HG02884 (cell line): ENCODE measurements around the gene PDGFRB.

Experiments used
- ATAC-seq: cut with Tn5 transposase; IDR thresholded peaks from one replicate; pipeline ENCODE4 v1.9.1; 2021; ENCODE audit warnings: mild to moderate bottlenecking, moderate library complexity; ENCODE audit not compliant: unreplicated experiment

PDGFRB gene

DNA sequence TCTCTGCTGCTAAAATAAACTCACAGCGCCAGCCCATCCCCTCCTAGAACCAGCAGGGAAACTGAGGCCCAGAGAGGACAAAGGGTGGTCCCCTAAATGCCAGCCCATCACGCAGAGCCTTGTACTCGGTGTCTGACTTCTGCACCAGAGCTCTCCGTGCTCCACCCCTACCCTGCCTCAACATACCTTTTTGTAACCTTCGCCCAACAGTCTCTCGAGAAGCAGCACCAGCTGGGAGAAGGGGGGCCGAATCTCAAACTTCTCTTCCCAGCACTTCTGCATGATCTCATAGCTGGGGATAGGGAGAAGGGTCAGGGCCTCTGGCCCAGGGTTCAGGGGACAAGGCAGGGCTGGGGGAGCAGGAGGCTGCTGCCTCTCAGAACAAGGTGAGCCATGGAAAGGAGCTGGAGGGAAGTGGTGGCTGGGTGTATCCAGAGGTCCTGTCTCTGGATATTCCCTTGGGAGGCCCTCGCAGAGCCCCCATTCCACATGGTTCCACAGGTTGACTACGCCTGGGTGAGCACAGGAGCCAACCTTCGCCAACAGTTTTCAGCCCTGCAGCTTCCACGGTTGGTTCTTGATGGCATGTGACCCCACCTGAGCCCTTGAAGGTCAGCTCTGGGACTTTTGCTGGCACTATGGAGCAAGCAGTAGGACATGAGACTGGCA, 37.0 kb downstream of the PDGFRB start:
- ATAC-seq: no peak

DNA sequence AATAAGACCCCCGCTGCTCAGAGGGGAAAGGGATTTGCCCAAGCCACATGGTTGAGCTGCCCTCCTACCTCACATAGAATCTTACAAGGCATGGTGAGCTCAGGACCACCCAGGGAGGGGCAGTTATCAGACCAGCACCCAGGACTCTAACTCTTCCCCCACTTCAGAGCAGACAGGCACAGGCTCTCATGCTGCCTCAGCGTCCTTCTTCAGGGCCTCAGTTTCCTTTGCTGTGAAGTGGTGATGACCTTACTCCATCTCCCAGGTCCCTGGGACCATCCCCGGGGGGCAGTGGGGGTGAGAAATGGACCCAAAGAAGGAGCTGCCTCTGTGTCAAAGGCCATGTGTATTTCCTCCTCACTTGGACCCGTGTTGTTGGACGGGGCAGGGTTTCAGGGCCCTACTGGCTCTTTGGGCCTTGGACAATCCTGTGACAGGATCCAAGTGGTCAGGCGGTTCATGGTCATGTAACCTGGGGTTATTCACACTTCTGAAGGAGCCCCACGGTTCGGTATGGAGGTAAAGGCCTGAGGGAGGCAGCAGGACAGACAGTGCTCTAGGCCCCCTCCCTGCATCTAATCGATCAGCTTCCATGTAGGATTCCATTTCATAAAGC, 37.6 kb downstream of the PDGFRB start:
- ATAC-seq: no peak

DNA sequence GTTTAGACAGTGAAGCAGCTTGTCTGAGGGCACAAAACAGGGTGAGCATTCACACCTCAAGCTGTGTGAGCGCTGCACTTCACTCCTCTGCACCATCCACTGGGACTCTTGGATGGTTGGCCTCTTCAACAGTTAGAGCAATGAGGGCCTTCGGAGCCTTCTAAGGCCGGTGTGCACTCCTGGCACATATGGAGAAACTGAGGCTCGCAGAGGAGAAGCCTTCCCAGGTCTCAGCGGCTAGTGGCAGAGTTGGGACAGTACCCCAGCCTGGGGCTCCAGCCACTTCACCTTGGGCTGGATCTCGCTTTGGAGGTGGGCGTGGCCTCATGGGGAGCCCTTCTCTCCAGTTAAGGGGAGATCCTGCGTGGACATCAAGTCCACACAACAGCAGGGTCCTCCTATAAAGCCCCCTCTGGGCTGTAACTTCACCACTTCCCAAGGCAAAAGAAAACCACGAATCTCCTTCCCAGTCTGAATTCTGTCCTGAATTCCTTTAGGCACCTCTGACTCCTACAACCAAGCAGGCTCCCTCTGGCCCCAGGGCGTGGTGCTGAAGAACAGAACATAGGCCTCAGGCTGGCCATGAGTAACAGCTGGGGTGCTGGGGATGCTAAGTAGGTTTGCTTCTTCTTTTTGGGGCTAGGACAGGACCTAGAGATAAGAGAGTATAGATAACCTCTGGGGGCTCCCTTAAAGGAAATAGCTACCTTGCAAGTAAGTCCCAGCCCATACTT, 38.8 kb downstream of the PDGFRB start:
- no peak for ATAC-seq

DNA sequence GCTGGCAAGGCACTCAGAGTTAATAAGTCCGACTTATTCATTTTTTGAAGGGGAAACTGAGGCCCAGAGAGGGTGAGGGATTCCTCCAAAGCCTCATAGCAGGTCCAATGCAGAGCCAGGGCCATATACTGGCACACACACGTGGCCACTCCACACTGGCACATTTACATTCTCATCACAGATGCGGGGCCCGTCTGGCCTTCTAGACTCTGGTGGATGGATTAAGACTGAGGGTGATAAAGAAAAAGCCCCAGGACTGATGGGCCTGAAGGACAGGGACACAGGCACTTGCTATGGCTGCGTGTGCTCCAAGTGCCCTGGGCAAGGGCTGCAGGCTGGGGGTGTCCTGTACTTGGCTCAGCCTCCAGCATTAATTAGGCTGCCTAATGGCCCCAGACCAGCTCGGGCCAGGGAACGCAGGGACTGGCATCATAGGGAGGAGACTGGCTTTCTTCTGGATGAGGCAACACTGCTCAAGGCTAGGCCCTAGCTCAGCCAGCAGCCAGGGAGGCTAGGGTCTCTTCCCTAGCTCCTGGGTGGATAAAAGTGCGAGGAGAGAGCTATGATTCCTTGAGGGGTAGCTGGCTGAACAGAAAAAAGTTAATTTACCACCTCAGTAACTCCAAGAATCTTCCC, 40.8 kb downstream of the PDGFRB start:
- no peak for ATAC-seq

DNA sequence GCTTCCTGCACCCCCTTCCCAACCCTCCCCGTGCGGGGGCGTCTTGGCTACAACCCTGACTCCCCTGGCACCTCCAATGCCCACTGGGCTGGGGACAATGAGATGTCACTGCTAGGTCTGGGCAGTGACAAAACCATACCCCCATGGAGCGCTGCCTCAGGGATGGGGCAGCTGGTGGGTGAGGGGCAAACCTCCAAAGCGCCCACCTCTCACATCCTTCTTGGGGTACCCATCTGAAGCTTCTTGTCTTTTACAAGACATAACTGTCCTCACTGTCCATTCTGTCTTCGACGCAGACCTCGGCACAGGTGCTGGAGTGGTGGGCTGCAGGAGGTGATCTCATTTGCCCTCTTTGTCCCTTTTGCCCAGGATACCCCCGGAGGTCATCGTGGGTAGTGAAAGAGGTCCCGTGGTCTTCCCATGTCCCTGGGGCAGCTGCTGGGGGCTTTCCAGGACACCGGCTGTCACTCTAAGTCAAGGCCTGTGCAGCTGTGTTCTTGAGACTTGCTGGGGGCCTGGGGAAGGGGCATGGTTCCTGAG, 41.5 kb downstream of the PDGFRB start:
- ATAC-seq: no peak

DNA sequence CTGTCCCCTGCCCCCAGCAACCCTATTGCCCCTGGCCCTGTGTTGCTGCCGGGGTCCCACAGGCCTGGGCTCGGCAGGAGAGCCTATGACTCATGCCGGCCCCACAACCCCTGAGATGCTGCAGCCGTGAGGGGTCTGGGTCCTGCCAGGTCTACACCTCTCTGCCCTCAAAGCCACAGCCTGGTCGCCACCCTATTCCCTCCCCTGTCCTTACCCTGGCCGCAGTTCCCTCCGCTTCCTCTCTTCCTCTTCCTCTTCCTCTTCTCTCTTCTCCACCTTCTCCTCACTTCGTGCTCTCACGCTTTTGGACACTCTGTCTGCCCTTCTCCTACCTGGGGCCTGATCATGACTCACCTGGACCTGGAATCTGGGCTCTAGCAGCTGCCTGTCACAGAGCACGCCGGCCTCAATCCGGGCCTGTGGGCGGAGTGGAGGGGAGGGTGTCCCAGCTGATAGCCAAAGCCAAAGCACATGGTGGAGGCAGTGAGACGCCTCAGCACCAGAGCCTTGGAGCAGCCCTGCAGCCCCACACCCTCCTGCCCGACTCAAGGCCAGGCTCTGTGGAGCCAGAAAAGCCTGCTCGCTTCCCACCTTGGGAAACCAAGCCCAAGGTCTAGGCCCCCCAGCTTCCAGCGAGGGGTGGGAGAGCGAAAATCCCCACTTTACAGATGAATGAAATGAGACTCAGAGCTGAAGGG, 42.4 kb downstream of the PDGFRB start:
- no peak for ATAC-seq

DNA sequence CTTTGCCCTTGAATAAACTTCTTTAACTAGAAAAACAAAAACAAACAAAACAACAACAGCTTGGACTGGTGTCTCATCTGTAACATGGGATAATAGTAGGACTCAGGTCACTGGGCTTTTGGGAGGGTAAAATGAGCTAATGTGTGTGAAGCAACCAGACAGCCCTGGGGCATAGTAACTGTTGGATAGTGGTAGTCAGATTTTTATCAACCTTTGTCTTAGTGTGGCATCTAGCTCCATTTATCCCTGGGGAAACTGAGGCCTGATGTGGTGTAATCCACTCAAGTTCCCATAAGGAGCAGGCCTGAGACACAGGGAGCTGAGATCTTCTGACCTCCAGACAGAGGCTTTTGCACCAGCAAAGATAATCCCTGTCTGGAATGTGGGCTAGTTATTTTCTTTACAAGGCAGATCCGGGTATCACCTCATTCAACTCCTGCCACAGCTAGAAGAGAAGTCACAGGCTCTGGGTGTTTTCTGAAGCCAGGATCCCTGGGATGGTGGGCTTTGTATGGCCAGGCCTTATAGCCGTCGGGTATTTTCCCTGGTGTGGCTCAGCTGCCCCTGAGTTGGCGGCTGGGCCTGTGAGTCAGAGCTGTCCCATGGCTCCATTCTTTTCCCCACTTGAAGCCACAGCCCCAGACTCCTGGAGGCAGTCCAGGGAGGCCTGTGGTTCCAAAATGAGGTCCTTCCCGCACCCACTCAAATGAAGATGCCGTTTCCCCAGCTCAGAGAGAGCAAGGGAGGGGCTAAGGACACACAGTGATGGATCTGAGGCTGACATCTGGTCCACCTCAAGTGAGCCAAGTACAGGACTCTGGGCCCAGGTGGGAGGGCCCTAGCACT, 43.2 kb downstream of the PDGFRB start:
- no peak for ATAC-seq

DNA sequence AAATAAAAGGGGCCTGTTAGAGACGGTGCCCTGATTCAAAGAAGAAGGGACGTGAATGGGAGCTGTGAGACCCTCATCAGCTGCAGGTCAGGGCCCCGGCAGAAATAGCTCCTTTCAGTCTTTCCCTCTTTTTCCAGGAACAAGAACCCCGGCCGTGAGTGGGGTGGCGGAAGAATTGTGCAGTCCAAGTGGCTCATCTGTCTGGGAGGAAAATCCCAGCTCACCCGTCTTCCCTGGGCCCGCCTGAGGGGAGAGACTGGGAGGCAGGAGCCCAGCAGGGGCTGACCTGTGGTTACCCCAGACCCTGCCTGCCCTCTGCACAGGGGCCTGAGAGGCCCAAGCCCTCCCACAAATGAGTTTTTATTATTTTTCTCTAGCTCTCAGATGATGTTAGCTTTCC, 44.5 kb downstream of the PDGFRB start:
- no peak for ATAC-seq

DNA sequence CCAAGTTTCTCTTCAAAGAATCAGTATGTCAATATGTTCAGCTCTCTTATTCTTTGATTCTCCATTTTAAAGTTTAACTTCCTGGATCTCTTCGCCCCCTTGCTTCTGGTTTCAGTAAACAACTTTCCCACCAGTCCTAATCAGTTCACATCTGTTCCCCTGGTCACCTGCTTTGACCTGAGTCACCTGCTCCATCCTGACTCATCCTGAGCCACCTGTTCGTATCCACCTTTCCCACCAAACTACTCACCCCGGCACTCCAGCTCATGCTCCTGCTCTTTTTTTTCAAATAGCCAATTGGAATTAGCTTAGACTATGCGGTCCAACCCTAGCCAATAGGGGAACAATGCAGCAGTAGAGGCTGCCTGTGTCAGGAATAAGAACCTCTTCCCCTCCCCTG, 45.7 kb downstream of the PDGFRB start:
- ATAC-seq: no peak

DNA sequence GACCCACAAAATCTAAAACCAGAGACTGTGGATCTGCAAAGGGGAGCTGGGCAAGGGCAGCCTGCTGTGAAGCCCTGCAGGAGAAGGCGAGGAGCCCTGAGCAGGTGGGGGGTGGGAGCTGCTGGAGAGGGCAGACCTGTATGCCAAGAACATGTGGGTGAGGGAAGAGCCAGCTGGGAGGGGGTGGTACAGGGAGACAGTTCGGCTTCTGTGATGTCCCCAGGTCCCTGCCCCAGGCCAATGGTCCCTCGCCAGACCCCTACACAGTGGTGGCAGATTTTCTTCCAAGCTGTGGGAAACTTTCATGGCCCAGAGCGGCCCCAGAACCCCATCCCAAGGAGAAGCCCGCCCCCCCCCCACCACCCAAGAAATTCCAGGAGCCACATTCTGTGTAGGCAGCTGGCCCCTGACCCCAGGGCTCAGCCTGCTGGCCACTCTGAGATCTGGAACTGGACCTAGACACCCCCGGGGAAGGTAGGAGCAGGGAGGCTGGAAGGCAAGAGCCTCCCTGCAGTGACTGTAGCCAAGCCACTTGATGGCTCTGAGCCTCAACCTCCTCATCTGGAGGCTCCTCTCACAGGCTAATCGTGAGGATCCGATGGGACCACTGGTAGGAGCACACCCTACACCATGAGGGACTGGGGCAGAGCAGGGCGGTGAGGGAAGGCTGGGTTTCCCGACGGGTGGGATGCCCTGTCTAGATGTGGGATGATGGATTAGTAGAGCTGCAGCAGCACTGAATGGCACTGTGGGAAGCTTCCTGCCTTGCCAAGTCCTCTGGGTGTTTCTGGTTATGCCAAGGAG, 46.7 kb downstream of the PDGFRB start:
- ATAC-seq: no peak

DNA sequence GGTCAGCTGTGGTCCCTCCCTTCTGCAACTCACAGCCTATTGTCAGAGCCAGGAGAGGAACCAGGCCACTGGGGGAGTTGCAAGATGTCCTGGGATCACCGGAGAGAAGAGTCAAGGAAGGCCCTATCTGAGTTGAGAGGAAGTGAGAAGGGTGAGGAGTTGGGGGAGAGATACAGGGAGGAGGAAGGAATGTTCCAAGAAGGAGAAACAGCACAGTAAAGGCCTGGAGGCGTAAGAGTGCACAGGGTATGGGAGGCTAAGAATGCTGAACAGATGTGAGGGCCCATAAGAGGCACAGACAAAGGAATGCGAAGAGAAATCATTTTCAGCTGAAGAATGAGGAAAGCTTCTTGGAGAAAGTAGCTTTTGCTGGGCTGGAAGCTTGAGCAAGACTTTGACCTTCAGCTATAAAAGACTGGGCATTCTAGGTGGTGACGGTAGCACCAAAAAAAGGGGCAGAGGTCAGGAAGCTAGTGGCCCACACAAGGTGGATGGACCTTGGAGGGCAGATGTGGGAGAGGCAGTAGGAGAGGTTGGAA, 47.7 kb downstream of the PDGFRB start:
- no peak for ATAC-seq

DNA sequence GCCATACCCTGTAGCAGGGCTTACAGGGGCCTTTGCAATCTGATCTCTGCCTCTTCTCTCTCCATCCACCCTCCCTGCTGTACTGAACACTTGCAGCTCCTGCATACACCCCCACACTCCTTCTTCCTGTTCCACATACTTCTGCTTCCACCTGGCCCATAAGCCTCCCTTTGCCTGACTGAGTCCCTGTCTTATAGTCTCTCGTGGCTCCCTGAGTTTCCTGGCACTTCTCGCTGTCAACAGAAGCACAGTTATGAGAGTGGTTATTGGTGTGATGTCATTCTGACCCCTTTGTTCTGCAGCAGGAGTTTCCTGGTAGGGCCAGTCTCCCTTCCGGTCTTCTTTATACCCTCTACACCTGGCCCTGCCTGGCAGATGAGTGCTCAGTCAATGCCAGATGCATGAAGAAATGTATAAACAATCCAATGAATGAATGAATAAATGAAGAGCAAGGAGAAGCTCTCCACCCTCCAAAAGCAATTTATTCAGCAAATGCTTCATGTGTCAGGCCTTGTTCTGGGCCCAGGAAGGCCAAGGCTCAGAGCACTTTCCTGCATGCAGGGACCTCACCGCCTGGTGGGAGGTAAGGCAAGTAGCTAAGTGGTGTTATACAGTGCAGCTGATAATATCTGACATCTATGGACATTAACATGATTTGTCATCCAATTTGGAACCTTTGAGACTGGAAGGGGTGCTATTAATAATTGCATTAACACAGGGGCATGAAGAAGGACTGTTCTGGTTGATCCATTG, 48.8 kb downstream of the PDGFRB start:
- ATAC-seq: no peak

DNA sequence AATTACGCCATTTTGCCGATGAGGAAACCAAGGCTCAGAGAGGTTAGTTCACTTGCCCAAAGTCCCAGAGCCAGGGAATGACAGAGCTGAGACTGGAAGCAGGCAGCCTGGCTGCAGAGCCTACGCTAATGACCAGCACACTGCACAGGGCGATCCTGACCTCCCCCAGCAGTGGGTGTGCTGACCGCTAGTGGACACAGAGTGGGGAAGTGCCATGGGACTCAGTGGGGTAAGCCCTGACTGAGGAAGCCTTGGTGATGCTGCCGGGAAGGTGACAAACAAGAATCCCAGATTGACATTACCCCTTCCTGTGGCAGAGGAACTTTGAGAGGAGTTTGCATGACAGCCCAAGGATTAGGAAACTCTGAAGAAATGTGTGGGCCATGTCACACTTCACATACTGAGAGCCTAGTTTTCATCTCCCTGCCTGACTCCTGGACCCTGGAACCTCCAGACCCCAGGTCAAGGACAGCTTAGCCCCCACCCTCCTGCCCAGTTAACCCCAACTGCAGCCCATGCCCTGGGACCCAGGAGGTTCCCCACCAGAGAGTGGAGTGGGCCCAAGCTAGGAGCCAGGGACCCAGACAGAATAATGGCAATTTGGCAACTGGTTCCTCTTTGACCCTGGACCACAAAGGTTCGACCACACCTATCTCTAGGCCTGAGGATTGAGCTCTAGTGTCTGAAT, 49.6 kb downstream of the PDGFRB start:
- ATAC-seq: no peak

DNA sequence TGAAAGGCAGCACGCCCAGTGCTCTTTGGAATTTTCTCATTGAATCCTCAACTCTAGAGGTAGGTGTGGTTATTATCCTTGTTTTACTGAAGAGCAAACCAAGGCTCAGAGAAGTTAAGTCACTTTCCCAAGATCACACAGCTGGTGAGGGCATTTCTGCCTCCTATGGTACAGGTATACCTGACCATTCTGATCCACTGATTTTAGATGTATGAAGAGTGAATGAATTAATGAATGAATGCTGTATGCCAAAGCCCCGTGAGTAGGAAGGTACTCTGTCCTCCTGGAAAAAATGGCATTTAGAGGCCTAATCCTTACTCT, 51.1 kb downstream of the PDGFRB start:
- no peak for ATAC-seq

DNA sequence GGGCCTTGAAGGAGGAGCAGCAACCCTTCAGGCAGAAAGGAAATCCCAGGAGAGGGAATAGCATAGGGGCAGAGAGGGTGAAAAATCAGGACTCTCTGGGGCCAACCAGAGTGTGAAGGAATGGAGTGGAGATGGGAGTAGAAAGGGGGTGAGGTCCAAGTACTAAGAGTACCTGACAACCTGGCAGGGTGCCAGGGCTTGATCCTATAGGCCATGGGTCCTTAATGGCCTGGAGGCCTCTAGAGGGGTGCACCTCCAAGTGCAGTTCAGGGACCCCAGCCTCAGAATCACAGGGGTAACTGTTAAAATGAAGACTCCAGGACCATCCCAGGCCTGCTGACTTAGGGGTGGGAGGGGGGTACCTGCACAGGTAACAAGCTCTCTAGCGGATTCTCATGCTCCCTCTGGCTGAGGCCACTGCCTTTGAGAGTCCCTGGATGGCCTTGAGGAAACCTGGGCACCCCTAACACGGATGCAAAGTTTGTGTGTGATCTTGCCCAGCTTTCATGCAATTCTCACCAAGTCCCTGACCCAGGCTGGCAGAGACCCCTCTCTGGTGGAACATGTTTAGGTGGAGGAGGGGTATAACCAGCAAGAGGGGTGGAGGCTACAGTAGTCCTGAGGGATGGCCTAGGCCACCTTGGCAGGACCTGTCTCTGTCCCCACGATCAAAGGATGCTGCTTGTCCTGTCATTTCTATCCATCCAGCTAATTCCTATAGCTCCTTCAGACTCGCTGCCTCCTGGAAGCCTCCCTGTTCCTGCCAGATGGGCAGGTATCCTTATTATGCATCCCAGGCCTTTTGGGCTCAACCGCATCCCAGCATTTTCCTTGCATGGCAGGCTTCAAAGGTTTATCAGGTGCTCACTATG, 51.7 kb downstream of the PDGFRB start:
- no peak for ATAC-seq

DNA sequence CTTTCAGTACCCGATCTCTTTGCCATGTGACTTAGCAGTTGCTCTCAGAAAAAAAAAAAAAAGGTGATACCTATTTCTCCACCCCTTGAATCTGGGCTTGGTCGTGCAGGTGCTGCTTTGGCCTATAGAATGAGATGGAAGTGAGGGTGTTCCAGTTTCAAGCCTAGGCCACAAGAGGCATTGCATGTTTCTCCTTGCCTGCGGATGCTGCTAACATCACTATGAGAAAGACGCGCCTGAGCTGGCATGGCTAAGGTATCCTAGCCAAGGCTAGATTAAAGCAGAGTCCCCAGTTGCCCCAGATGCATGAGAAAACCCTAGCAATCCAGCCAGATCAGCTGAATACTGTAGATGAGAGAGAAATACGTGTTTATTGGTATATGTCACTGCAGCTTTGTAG, 54.6 kb downstream of the PDGFRB start:
- ATAC-seq: no peak

DNA sequence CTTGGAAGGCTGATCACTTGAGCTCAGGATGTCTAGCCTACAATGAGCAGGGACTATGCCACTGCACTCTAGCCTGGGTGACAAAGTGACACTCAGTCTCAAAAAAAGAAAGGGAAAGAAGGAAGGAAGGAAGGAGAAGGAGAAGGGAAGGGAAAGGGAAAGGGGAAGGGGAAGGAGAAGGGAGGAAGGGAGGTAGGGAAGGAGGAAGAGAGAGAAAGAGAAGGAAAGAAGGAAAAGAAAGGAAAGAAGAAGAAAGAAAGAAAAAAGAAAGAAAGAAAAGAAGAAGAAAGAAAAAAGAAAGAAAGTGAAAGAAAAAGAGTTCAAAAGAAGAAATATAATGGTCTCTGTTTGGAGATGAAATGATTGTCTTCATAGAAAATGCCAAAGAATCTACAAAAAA, 58.5 kb downstream of the PDGFRB start:
- no peak for ATAC-seq
